Liver (tissue), 9 donors: ENCODE results near the gene RNF5. TPM values are rescaled to one million over a fixed set of nuclear protein-coding genes. Genes with fewer than 3 reads are reported as not detected.

Experiments used
- DNase-seq: peaks from one replicate; pipeline ENCODE4 v3.0.0-alpha.2; 2017; ENCODE audit warnings: low spot score
- H3K27ac ChIP-seq, 2 donors: one replicate each; pipeline ENCODE4 v1.7.0; 2013; ENCODE audit warnings: inconsistent platforms in 2 of 2, low read length in 2 of 2, control low read depth in 1 of 2, low read depth in 1 of 2, mild to moderate bottlenecking in 1 of 2
- H3K27me3 ChIP-seq, 4 donors: one replicate each; pipeline versions ENCODE4 v1.6.1 to v1.7.0; 2013; ENCODE audit warnings: low read length in 3 of 4, inconsistent platforms in 1 of 4, mild to moderate bottlenecking in 1 of 4, moderate library complexity in 1 of 4; ENCODE audit not compliant: control insufficient read depth in 4 of 4, insufficient read depth in 4 of 4
- H3K36me3 ChIP-seq, 4 donors: one replicate each; pipeline versions ENCODE4 v1.6.1 to v1.7.0; 2013; ENCODE audit warnings: low read length in 3 of 4, mild to moderate bottlenecking in 3 of 4, low read depth in 1 of 4, moderate library complexity in 1 of 4; ENCODE audit not compliant: control insufficient read depth in 4 of 4, insufficient read depth in 3 of 4
- H3K4me1 ChIP-seq, 4 donors: one replicate each; pipeline versions ENCODE4 v1.6.1 to v1.7.0; 2013; ENCODE audit warnings: low read length in 3 of 4, mild to moderate bottlenecking in 3 of 4, moderate library complexity in 1 of 4; ENCODE audit not compliant: control insufficient read depth in 4 of 4, insufficient read depth in 4 of 4
- H3K4me3 ChIP-seq, 3 donors: one replicate each; pipeline versions ENCODE4 v1.6.1 to v1.7.0; 2013; ENCODE audit warnings: low read length in 3 of 3, control low read depth in 1 of 3, low read depth in 1 of 3, mild to moderate bottlenecking in 1 of 3
- H3K9ac ChIP-seq, 2 donors: one replicate each; pipeline ENCODE4 v1.7.0; 2013; ENCODE audit warnings: low read length in 2 of 2, mild to moderate bottlenecking in 2 of 2, moderate library complexity in 2 of 2, control low read depth in 1 of 2, low read depth in 1 of 2
- H3K9me3 ChIP-seq, 4 donors: one replicate each; pipeline versions ENCODE4 v1.6.1 to v1.7.0; 2013; ENCODE audit warnings: low read length in 3 of 4; ENCODE audit not compliant: control insufficient read depth in 4 of 4
- EGR1 ChIP-seq, 2 donors: IDR thresholded peaks; 2 replicates each; pipeline ENCODE4 v1.6.1; 2016 to 2018; ENCODE audit warnings: antibody characterized with exemption in 2 of 2, low read depth in 2 of 2
- FOXA1 ChIP-seq: IDR thresholded peaks from 2 replicates; pipeline ENCODE4 v1.6.1; 2016; ENCODE audit warnings: antibody characterized with exemption
- FOXA2 ChIP-seq: IDR thresholded peaks from 2 replicates; pipeline ENCODE4 v1.6.1; 2016; ENCODE audit warnings: antibody characterized with exemption
- GABPA ChIP-seq, 2 donors: IDR thresholded peaks in 1 of 2; conservative IDR thresholded peaks in 1 of 2; 2 replicates each; pipeline ENCODE4 v1.6.1; 2016; ENCODE audit warnings: antibody characterized with exemption in 2 of 2, mild to moderate bottlenecking in 1 of 2, moderate library complexity in 1 of 2
- HNF4A ChIP-seq, 2 donors: conservative IDR thresholded peaks; 2 replicates each; pipeline ENCODE4 v1.6.1; 2016; ENCODE audit warnings: antibody characterized with exemption in 2 of 2, mild to moderate bottlenecking in 2 of 2
- HNF4G ChIP-seq: IDR thresholded peaks from 2 replicates; pipeline ENCODE4 v1.6.1; 2016; ENCODE audit warnings: antibody characterized with exemption
- JUND ChIP-seq, 2 donors: IDR thresholded peaks; 2 replicates each; pipeline ENCODE4 v1.6.1; 2016; ENCODE audit warnings: antibody characterized with exemption in 2 of 2
- NR2F2 ChIP-seq: IDR thresholded peaks from 2 replicates; pipeline ENCODE4 v1.6.1; 2016; ENCODE audit warnings: antibody characterized with exemption
- RAD21 ChIP-seq, 2 donors: IDR thresholded peaks; 2 replicates each; pipeline ENCODE4 v1.6.1; 2016; ENCODE audit warnings: antibody characterized with exemption in 2 of 2, mild to moderate bottlenecking in 2 of 2
- REST ChIP-seq: IDR thresholded peaks from 2 replicates; pipeline ENCODE4 v1.6.1; 2016; ENCODE audit warnings: antibody characterized with exemption, mild to moderate bottlenecking
- RXRA ChIP-seq, 2 donors: IDR thresholded peaks; 2 replicates each; pipeline ENCODE4 v1.6.1; 2017 to 2018; ENCODE audit warnings: antibody characterized with exemption in 2 of 2, mild to moderate bottlenecking in 1 of 2
- SP1 ChIP-seq: IDR thresholded peaks from 2 replicates; pipeline ENCODE4 v1.6.1; 2018; ENCODE audit warnings: antibody characterized with exemption, mild to moderate bottlenecking
- TAF1 ChIP-seq: conservative IDR thresholded peaks from 2 replicates; pipeline ENCODE4 v1.6.1; 2016; ENCODE audit warnings: antibody characterized with exemption, mild to moderate bottlenecking
- YY1 ChIP-seq: IDR thresholded peaks from 2 replicates; pipeline ENCODE4 v1.6.1; 2016; ENCODE audit warnings: antibody characterized with exemption, mild to moderate bottlenecking
- ZBTB33 ChIP-seq: IDR thresholded peaks from 2 replicates; pipeline ENCODE4 v1.6.1; 2016; ENCODE audit warnings: antibody characterized with exemption
- WGBS: extraction: QIAGEN DNeasy Blood & Tissue Kit; methylation state at CpG from one replicate; pipeline ENCODE4 v1.1.7; 2013; 5-methylcytosine and 5-hydroxymethylcytosine counted together
- polyA plus RNA-seq, 2 donors: library from polyadenylated mRNA; stranded (reverse) in 1 of 2; unstranded in 1 of 2; fragments of 200-250 nt in 1 of 2; fragments of >200 nt in 1 of 2; fragmentation: Nextera tagmentation in 1 of 2; extraction: Ambion mirVana in 1 of 2; gene quantifications; one replicate each; pipeline versions ENCODE4 v1.2.1 to v1.2.3, GENCODE V29; 2013 to 2015
- total RNA-seq, 2 donors: library from RNA; depleted of rRNA; stranded (reverse); fragments of >200 nt; gene quantifications; one replicate each; pipeline ENCODE4 v1.2.3, GENCODE V29; 2014
- TF ChIP-seq, protein P1 (sequence below): fragments of 150-350 bp; IDR thresholded peaks from 2 replicates; pipeline ENCODE4 v1.5.1; 2017; ENCODE audit warnings: improper control_type of control experiment, low read depth, low read length; ENCODE audit not compliant: missing input control
- TF ChIP-seq, protein P2 (sequence below): IDR thresholded peaks from 2 replicates; pipeline ENCODE4 v1.6.1; 2016; ENCODE audit warnings: antibody characterized with exemption
- donor health status: healthy.
- donor health status: healthy.
- donor health status: healthy.
- donor health status: healthy.
- donor health status: healthy.

Gene RNF5
- total and polyA plus RNA-seq, 4 donors, result 51.5 to 85.9 (median 61.0) TPM

GRCh38 chr6:32173051-32173727, 5.0 kb upstream of the RNF5 start:
- no peak overlapping the region for H3K4me3 ChIP-seq
- H3K36me3 ChIP-seq, result peaks cover 5 to 20% (median 6%) of the 10 kb centered on the region in 4 donors
- H3K27ac ChIP-seq, result no peak overlapping the region
- WGBS, result 85% methylated on average over 4 of the region's 4 CpGs
- H3K4me1 ChIP-seq, result peaks cover 0 to 36% (median 29%) of the 10 kb centered on the region in 4 donors
- DNase-seq, result no peak
- no peaks in the 10 kb centered on the region for H3K27me3 ChIP-seq
- no peaks in the 10 kb centered on the region for H3K9me3 ChIP-seq
- TF ChIP-seq EGR1 (IDR thresholded peaks at IDR 0.05; ENCODE audit: low read depth in 2 of 2), result no peak
- no peak for TF ChIP-seq SP1
- TF ChIP-seq RAD21 (IDR thresholded peaks at IDR 0.05), result no peak
- no peak for TF ChIP-seq ZBTB33
- no peak for TF ChIP-seq NR2F2
- TF ChIP-seq HNF4G, result no peak
- no peak for TF ChIP-seq FOXA2
- TF ChIP-seq, protein P1, sequence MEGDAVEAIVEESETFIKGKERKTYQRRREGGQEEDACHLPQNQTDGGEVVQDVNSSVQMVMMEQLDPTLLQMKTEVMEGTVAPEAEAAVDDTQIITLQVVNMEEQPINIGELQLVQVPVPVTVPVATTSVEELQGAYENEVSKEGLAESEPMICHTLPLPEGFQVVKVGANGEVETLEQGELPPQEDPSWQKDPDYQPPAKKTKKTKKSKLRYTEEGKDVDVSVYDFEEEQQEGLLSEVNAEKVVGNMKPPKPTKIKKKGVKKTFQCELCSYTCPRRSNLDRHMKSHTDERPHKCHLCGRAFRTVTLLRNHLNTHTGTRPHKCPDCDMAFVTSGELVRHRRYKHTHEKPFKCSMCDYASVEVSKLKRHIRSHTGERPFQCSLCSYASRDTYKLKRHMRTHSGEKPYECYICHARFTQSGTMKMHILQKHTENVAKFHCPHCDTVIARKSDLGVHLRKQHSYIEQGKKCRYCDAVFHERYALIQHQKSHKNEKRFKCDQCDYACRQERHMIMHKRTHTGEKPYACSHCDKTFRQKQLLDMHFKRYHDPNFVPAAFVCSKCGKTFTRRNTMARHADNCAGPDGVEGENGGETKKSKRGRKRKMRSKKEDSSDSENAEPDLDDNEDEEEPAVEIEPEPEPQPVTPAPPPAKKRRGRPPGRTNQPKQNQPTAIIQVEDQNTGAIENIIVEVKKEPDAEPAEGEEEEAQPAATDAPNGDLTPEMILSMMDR, result no peak
- no peak for TF ChIP-seq RXRA (IDR thresholded peaks at IDR 0.05)
- TF ChIP-seq TAF1, result no peak
- TF ChIP-seq GABPA (IDR thresholded peaks at IDR 0.05 in 1 of 2, conservative IDR thresholded peaks at IDR 0.05 in 1 of 2), result no peak
- no peak for TF ChIP-seq JUND (IDR thresholded peaks at IDR 0.05)
- TF ChIP-seq FOXA1, result no peak
- no peak for TF ChIP-seq HNF4A (conservative IDR thresholded peaks at IDR 0.05)
- TF ChIP-seq REST, result no peak
- TF ChIP-seq, protein P2, sequence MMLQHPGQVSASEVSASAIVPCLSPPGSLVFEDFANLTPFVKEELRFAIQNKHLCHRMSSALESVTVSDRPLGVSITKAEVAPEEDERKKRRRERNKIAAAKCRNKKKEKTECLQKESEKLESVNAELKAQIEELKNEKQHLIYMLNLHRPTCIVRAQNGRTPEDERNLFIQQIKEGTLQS, result no peak
- no peak overlapping the region for H3K9ac ChIP-seq

DNA sequence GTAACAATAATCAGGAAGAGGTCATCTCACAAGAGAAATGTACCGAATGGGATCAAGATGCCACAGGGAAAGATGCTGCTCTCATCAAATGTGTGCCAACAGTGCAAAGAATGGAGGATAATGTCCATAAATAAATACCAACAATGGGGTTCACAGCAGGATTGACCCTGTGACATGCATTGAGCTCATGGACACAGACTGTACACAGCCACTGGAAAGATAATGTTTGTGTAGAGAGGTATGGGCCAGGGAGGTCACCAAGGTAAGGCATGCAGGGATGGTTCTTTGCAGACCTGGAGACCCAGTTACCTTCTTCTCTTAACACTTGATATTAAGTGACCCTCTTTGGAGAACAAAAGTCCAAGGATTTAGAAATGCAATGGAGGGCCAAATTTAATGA, 3.8 kb upstream of the RNF5 start:
- Histone ChIP-seq H3K4me3 (no peak overlapping the region), H3K4me1 (peaks cover 0 to 44% (median 37%) of the 10 kb centered on the region in 4 donors)
- TF ChIP-seq YY1 (no peak), TAF1 (no peak), HNF4G (no peak), HNF4A (conservative IDR thresholded peaks at IDR 0.05) (no peak), FOXA2 (no peak), FOXA1 (no peak), REST (no peak), SP1 (no peak), GABPA (IDR thresholded peaks at IDR 0.05 in 1 of 2, conservative IDR thresholded peaks at IDR 0.05 in 1 of 2) (no peak), EGR1 (IDR thresholded peaks at IDR 0.05; ENCODE audit: low read depth in 2 of 2) (no peak), RXRA (IDR thresholded peaks at IDR 0.05) (no peak)
- TF ChIP-seq, protein P1, result no peak

More for the DNA sequence above, 3.8 kb upstream of the RNF5 start:
- Histone ChIP-seq H3K9ac (no peak overlapping the region), H3K9me3 (no peaks in the 10 kb centered on the region), H3K27me3 (no peaks in the 10 kb centered on the region), H3K36me3 (peaks cover 3 to 18% (median 5%) of the 10 kb centered on the region in 4 donors), H3K27ac (no peak overlapping the region)
- 92% methylated on average over 1 of the region's 1 CpG for WGBS
- DNase-seq, result no peak
